Liver (tissue), 3 donors: ENCODE data around the gene NISCH.

Source experiments
- GABPA ChIP-seq, 2 donors: IDR thresholded peaks in 1 of 2; conservative IDR thresholded peaks in 1 of 2; 2 replicates each; pipeline ENCODE4 v1.6.1; 2016; ENCODE audit warnings: antibody characterized with exemption in 2 of 2, mild to moderate bottlenecking in 1 of 2, moderate library complexity in 1 of 2
- HNF4G ChIP-seq: IDR thresholded peaks from 2 replicates; pipeline ENCODE4 v1.6.1; 2016; ENCODE audit warnings: antibody characterized with exemption
- JUND ChIP-seq, 2 donors: IDR thresholded peaks; 2 replicates each; pipeline ENCODE4 v1.6.1; 2016; ENCODE audit warnings: antibody characterized with exemption in 2 of 2
- RAD21 ChIP-seq, 2 donors: IDR thresholded peaks; 2 replicates each; pipeline ENCODE4 v1.6.1; 2016; ENCODE audit warnings: antibody characterized with exemption in 2 of 2, mild to moderate bottlenecking in 2 of 2
- SP1 ChIP-seq: IDR thresholded peaks from 2 replicates; pipeline ENCODE4 v1.6.1; 2018; ENCODE audit warnings: antibody characterized with exemption, mild to moderate bottlenecking
- YY1 ChIP-seq: IDR thresholded peaks from 2 replicates; pipeline ENCODE4 v1.6.1; 2016; ENCODE audit warnings: antibody characterized with exemption, mild to moderate bottlenecking
- TF ChIP-seq, protein P1 (sequence below): fragments of 150-350 bp; IDR thresholded peaks from 2 replicates; pipeline ENCODE4 v1.5.1; 2017; ENCODE audit warnings: improper control_type of control experiment, low read depth, low read length; ENCODE audit not compliant: missing input control
- TF ChIP-seq, protein P2 (sequence below): IDR thresholded peaks from 2 replicates; pipeline ENCODE4 v1.6.1; 2016; ENCODE audit warnings: antibody characterized with exemption
- TF ChIP-seq, protein P3 (sequence below): IDR thresholded peaks from 2 replicates; pipeline ENCODE4 v1.6.1; 2016; ENCODE audit warnings: antibody characterized with exemption
- TF ChIP-seq, protein P4 (sequence below): IDR thresholded peaks from 2 replicates; pipeline ENCODE4 v1.6.1; 2016; ENCODE audit warnings: antibody characterized with exemption
- donor health status: healthy.
- donor health status: healthy.

DNA sequence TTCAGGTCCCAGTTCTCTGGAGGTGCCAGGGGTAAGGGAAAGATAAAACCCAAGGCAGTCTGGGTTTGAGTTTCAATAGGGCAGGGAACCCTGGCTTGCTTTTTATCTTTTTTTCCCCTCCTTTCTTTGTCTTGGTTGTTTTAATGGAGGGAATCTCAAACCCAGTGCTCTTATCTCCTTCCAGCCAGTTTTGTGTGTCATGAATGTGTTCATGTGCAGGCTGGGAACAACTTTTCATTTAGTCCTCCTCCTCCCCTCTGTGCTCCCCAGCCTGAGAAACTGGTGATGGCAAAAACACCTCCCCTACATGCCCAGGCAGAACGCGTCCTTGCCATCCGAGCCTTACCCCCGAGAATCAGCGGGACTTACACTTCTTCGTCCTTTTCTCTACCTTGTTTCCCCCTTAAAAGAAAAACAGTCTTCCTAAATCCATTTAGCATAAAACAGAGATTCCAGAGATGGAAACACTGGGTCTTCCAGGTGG, 21.4 kb upstream of the NISCH start:
- TF ChIP-seq, protein P1, sequence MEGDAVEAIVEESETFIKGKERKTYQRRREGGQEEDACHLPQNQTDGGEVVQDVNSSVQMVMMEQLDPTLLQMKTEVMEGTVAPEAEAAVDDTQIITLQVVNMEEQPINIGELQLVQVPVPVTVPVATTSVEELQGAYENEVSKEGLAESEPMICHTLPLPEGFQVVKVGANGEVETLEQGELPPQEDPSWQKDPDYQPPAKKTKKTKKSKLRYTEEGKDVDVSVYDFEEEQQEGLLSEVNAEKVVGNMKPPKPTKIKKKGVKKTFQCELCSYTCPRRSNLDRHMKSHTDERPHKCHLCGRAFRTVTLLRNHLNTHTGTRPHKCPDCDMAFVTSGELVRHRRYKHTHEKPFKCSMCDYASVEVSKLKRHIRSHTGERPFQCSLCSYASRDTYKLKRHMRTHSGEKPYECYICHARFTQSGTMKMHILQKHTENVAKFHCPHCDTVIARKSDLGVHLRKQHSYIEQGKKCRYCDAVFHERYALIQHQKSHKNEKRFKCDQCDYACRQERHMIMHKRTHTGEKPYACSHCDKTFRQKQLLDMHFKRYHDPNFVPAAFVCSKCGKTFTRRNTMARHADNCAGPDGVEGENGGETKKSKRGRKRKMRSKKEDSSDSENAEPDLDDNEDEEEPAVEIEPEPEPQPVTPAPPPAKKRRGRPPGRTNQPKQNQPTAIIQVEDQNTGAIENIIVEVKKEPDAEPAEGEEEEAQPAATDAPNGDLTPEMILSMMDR = no peak
- no peak for TF ChIP-seq YY1
- TF ChIP-seq, protein P2, sequence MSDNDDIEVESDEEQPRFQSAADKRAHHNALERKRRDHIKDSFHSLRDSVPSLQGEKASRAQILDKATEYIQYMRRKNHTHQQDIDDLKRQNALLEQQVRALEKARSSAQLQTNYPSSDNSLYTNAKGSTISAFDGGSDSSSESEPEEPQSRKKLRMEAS = no peak
- TF ChIP-seq GABPA (IDR thresholded peaks at IDR 0.05 in 1 of 2, conservative IDR thresholded peaks at IDR 0.05 in 1 of 2) = no peak
- TF ChIP-seq JUND (IDR thresholded peaks at IDR 0.05) = no peak
- TF ChIP-seq SP1 = no peak
- TF ChIP-seq, protein P3, sequence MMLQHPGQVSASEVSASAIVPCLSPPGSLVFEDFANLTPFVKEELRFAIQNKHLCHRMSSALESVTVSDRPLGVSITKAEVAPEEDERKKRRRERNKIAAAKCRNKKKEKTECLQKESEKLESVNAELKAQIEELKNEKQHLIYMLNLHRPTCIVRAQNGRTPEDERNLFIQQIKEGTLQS = no peak
- TF ChIP-seq, protein P4, sequence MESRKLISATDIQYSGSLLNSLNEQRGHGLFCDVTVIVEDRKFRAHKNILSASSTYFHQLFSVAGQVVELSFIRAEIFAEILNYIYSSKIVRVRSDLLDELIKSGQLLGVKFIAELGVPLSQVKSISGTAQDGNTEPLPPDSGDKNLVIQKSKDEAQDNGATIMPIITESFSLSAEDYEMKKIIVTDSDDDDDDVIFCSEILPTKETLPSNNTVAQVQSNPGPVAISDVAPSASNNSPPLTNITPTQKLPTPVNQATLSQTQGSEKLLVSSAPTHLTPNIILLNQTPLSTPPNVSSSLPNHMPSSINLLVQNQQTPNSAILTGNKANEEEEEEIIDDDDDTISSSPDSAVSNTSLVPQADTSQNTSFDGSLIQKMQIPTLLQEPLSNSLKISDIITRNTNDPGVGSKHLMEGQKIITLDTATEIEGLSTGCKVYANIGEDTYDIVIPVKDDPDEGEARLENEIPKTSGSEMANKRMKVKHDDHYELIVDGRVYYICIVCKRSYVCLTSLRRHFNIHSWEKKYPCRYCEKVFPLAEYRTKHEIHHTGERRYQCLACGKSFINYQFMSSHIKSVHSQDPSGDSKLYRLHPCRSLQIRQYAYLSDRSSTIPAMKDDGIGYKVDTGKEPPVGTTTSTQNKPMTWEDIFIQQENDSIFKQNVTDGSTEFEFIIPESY = no peak
- no peak for TF ChIP-seq HNF4G
- TF ChIP-seq RAD21 (IDR thresholded peaks at IDR 0.05) = no peak
